Fibroblast of skin of right biceps (primary cell): ENCODE measurements around the gene ABCD2.
"Not testable (repeated sequence)": the region's sequence is repeated elsewhere in the genome, so short reads cannot be mapped to it uniquely, and the experiment has no call there.

Source experiments
- DNase-seq: peaks from one replicate; pipeline ENCODE4 v3.0.0-alpha.2; 2013

ABCD2 gene

DNA sequence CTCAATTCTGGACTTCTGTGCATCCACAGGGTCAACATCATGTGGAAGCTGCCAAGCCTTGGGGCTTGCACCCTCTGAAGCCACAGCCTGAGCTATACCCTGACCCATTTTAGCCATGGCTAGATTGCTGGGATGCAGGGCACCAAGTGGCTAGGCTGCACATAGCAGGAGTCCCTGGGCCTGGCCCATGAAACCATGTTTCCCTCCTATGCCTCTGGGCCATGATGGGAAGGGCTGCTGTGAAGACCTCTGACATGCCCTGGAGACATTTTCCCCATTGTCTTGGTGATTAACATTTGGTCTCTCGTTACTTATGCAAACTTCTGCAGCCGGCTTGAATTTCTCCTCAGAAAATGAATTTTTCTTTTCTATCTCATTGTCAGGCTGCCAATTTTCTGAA, 92.6 kb downstream of the ABCD2 start:
- no peak for DNase-seq

- not testable (repeated sequence) for DNase-seq
Measured at GRCh38 chr12:39522167-39522566, 97.4 kb downstream of the ABCD2 start.

DNA sequence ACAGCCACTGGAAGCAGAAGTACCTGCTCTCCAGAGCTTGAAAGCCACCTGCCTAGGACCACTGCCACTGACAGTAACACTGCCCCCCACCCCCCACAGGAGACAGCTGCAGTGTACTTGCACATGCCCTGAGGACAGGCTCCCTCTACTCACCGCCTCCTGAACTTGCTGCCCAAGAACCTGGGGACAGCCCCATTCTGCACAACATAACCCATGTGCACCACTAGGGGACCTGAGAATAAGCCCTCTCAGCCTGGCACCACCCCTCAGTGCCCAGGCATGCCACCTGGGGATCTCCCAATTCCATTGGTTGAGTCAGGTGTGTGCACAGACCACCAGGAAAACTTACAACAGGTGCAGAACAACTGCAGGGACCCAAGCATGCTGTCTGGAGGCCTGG, 109.6 kb downstream of the ABCD2 start:
- DNase-seq: no peak

GRCh38 chr12:39505554-39505953, 114.0 kb downstream of the ABCD2 start:
- DNase-seq: no peak

DNA sequence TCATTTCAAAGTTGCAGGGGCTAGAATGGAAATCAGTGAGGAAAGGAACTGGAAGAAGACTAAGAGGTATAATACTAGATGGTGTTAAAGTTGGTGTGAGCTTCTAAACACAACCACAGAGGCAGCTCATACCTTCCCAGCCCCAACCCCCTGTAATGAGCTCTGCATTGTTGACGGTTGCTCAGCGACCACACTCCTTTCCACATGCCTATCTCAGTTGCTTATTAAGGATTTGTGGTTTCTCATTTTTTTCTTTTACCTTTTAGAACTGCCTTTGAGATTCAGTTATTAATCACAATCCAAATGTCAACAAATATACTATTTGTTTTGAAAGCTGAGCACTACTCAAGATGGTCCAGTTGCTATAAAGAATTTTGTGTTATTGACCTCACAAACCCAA, 114.6 kb downstream of the ABCD2 start:
- no peak for DNase-seq

DNA sequence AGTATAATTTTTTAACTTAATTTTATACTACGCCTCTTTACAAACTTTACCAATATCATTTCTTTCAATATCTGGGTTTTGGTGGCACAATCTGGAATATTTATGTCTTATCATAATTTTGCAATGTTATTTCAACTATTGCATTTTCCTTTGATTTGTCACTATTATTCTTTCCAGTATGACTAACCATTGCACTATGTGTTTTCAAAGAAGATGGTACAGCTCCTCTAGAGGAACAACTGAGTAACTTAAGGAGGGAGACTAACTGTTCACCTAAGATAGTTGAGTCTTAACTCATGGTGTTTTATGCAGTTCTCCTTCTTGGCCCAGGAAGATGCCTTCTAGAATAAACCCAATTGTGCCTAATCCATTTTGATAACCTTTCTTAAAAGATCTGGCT, 116.2 kb downstream of the ABCD2 start:
- peak; percentile 16 for DNase-seq

- no peak for DNase-seq
Measured at GRCh38 chr12:39502726-39503125, 116.9 kb downstream of the ABCD2 start.
